Measurements from ENCODE around the gene PIK3CA.

GRCh38 chr3:179113903-179114302 is 34.3 kb upstream of the PIK3CA start:
- TF ChIP-seq CTCF (IDR thresholded peaks at IDR 0.05): no peak
- no peak for TF ChIP-seq EZH2 (IDR thresholded peaks at IDR 0.05)
